ENCODE measurements around the gene STAMBPL1.

The STAMBPL1 gene

GRCh38 chr10:88893611-88894010 is 13.6 kb downstream of the STAMBPL1 start:
- DNase-seq (ENCODE audit: low read depth) = no peak

GRCh38 chr10:88895250-88895649 is 15.2 kb downstream of the STAMBPL1 start:
- DNase-seq (ENCODE audit: low read depth) = no peak

GRCh38 chr10:88896372-88896993 is 16.4 kb downstream of the STAMBPL1 start:
- no peak for DNase-seq (ENCODE audit: low read depth)

GRCh38 chr10:88896994-88897853 is 17.2 kb downstream of the STAMBPL1 start:
- no peak for DNase-seq (ENCODE audit: low read depth)

GRCh38 chr10:88898727-88899126 is 18.7 kb downstream of the STAMBPL1 start:
- DNase-seq (ENCODE audit: low read depth) = no peak

GRCh38 chr10:88899886-88900285 is 19.8 kb downstream of the STAMBPL1 start:
- DNase-seq (ENCODE audit: low read depth) = no peak

- DNase-seq (ENCODE audit: low read depth) = no peak
These were observed 21.4 kb downstream of the STAMBPL1 start for GRCh38 chr10:88901206-88901983.

GRCh38 chr10:88901984-88902789 is 22.1 kb downstream of the STAMBPL1 start:
- DNase-seq (ENCODE audit: low read depth) = no peak

GRCh38 chr10:88903715-88904114 is 23.7 kb downstream of the STAMBPL1 start:
- DNase-seq (ENCODE audit: low read depth) = no peak

GRCh38 chr10:88906921-88907320 is 26.9 kb downstream of the STAMBPL1 start:
- DNase-seq (ENCODE audit: low read depth) = no peak

GRCh38 chr10:88908194-88908593 is 28.1 kb downstream of the STAMBPL1 start:
- DNase-seq (ENCODE audit: low read depth) = no peak

GRCh38 chr10:88911116-88911515 is 31.1 kb downstream of the STAMBPL1 start:
- no peak for DNase-seq (ENCODE audit: low read depth)

- no peak for DNase-seq (ENCODE audit: low read depth)
These were observed 31.8 kb downstream of the STAMBPL1 start for GRCh38 chr10:88911851-88912250.

- DNase-seq (ENCODE audit: low read depth) = no peak
These were observed 33.1 kb downstream of the STAMBPL1 start for GRCh38 chr10:88913127-88913526.

GRCh38 chr10:88913788-88914187 is 33.7 kb downstream of the STAMBPL1 start:
- DNase-seq (ENCODE audit: low read depth) = no peak

- no peak for DNase-seq (ENCODE audit: low read depth)
These were observed 35.7 kb downstream of the STAMBPL1 start for GRCh38 chr10:88915781-88916180.

- DNase-seq (ENCODE audit: low read depth) = no peak
These were observed 36.2 kb downstream of the STAMBPL1 start for GRCh38 chr10:88916231-88916630.

GRCh38 chr10:88916986-88917385 is 36.9 kb downstream of the STAMBPL1 start:
- DNase-seq (ENCODE audit: low read depth) = no peak

GRCh38 chr10:88918191-88918905 is 38.3 kb downstream of the STAMBPL1 start:
- no peak for DNase-seq (ENCODE audit: low read depth)

- no peak for DNase-seq (ENCODE audit: low read depth)
These were observed 39.0 kb downstream of the STAMBPL1 start for GRCh38 chr10:88919041-88919440.

- no peak for DNase-seq (ENCODE audit: low read depth)
These were observed 40.2 kb downstream of the STAMBPL1 start for GRCh38 chr10:88920198-88920597.

All from stimulated activated CD8-positive, alpha-beta memory T cell treated with anti-CD3 and anti-CD28 coated beads, Interleukin-7, amount 100 ng/mL, for 24 hours (primary cell).